Activated CD8-positive, alpha-beta T cell treated with anti-CD3 and anti-CD28 coated beads, Interleukin-2, amount 10 ng/mL, durations not matched to agents 7 days and 5 days (primary cell): ENCODE results near the gene KCNAB1. TPM values are rescaled to one million over a fixed set of nuclear protein-coding genes. Genes with fewer than 3 reads are reported as not detected.
"Not testable (repeated sequence)": the region's sequence is repeated elsewhere in the genome, so short reads cannot be mapped to it uniquely, and the experiment has no call there.

Experiments used
- ATAC-seq: fragments of 150-1000 bp; cut with Tn5 transposase; one replicate; pipeline ENCODE4 v1.10.0; 2021; ENCODE audit warnings: moderate library complexity
- CTCF ChIA-PET: fragments of 350-600 bp; sonication (Branson Sonifier 250); formaldehyde crosslinking; loops from one replicate; lab custom pipeline; 2021; ENCODE audit warnings: antibody characterized with exemption; lab: Charles Lee
- POLR2A ChIA-PET: fragments of 350-600 bp; sonication (Branson Sonifier 250); formaldehyde crosslinking; loops from one replicate; lab custom pipeline; 2021; ENCODE audit warnings: antibody characterized with exemption; lab: Charles Lee
- DNase-seq: peaks from one replicate; pipeline ENCODE4 v3.0.0-alpha.2; 2020
- H3K27ac Mint-ChIP-seq: one replicate; pipeline ENCODE4 v1.8.0; 2021; ENCODE audit warnings: mild to moderate bottlenecking, mixed read lengths
- H3K27me3 Mint-ChIP-seq: one replicate; pipeline ENCODE4 v1.8.0; 2021; ENCODE audit warnings: low read depth, mixed read lengths
- H3K36me3 Mint-ChIP-seq: one replicate; pipeline ENCODE4 v1.8.0; 2021; ENCODE audit warnings: low read depth, mixed read lengths
- H3K4me1 Mint-ChIP-seq: one replicate; pipeline ENCODE4 v1.8.0; 2021; ENCODE audit warnings: low read depth, mixed read lengths
- H3K4me3 Mint-ChIP-seq: one replicate; pipeline ENCODE4 v1.8.0; 2021; ENCODE audit warnings: mild to moderate bottlenecking, mixed read lengths
- H3K9me3 Mint-ChIP-seq: one replicate; pipeline ENCODE4 v1.8.0; 2022; ENCODE audit warnings: mixed read lengths; ENCODE audit not compliant: insufficient read depth
- total RNA-seq, 2 experiments: library from RNA; stranded (reverse); gene quantifications; one replicate each; pipeline ENCODE4 v1.2.3, GENCODE V29; 2021

KCNAB1 gene
- total RNA-seq, 2 experiments from 2014 or later = 0.08 TPM; not detected in 1

- Mint-ChIP-seq H3K4me3 (no peak overlapping the region), H3K27ac (no peak overlapping the region), H3K9me3 (no peaks in the 10 kb centered on the region), H3K27me3 (peaks cover 12% of the 10 kb centered on the region), H3K36me3 (no peaks in the 10 kb centered on the region), H3K4me1 (no peaks in the 10 kb centered on the region)
- ChIA-PET CTCF (no interaction called here), POLR2A (no interaction called here)
- ATAC-seq (no peak), DNase-seq (no peak)
Observed at GRCh38 chr3:156209631-156210335, 89.4 kb downstream of the KCNAB1 start.

GRCh38 chr3:156211583-156211982 is 91.2 kb downstream of the KCNAB1 start:
- Mint-ChIP-seq H3K36me3 (no peaks in the 10 kb centered on the region), H3K27me3 (peaks cover 19% of the 10 kb centered on the region), H3K27ac (no peak overlapping the region), H3K4me1 (no peaks in the 10 kb centered on the region), H3K4me3 (no peak overlapping the region), H3K9me3 (no peaks in the 10 kb centered on the region)
- CTCF ChIA-PET = no interaction called here
- POLR2A ChIA-PET = no interaction called here
- DNase-seq = no peak
- no peak for ATAC-seq

GRCh38 chr3:156214676-156215075 is 94.3 kb downstream of the KCNAB1 start:
- CTCF ChIA-PET = no interaction called here

GRCh38 chr3:156215751-156216150 is 95.4 kb downstream of the KCNAB1 start:
- ATAC-seq = no peak
- H3K27me3 Mint-ChIP-seq = peaks cover 13% of the 10 kb centered on the region
- no peaks in the 10 kb centered on the region for H3K36me3 Mint-ChIP-seq
- H3K9me3 Mint-ChIP-seq = no peaks in the 10 kb centered on the region
- no peak overlapping the region for H3K27ac Mint-ChIP-seq
- POLR2A ChIA-PET = no interaction called here
- no peaks in the 10 kb centered on the region for H3K4me1 Mint-ChIP-seq
- DNase-seq = no peak
- CTCF ChIA-PET = no interaction called here
- H3K4me3 Mint-ChIP-seq = no peak overlapping the region

More at GRCh38 chr3:156214676-156215075, 94.3 kb downstream of the KCNAB1 start:
- H3K9me3 Mint-ChIP-seq = no peaks in the 10 kb centered on the region
- no peaks in the 10 kb centered on the region for H3K4me1 Mint-ChIP-seq
- peaks cover 13% of the 10 kb centered on the region for H3K27me3 Mint-ChIP-seq
- no peak overlapping the region for H3K4me3 Mint-ChIP-seq
- POLR2A ChIA-PET = no interaction called here
- H3K36me3 Mint-ChIP-seq = no peaks in the 10 kb centered on the region
- no peak overlapping the region for H3K27ac Mint-ChIP-seq
- no peak for DNase-seq
- no peak for ATAC-seq

GRCh38 chr3:156216216-156216615 is 95.8 kb downstream of the KCNAB1 start:
- no peak overlapping the region for H3K4me3 Mint-ChIP-seq
- H3K9me3 Mint-ChIP-seq = no peaks in the 10 kb centered on the region
- no peaks in the 10 kb centered on the region for H3K4me1 Mint-ChIP-seq
- DNase-seq (no peak), ATAC-seq (no peak)
- H3K27ac Mint-ChIP-seq = no peak overlapping the region
- no peaks in the 10 kb centered on the region for H3K36me3 Mint-ChIP-seq
- CTCF ChIA-PET = no interaction called here
- POLR2A ChIA-PET = no interaction called here
- peaks cover 13% of the 10 kb centered on the region for H3K27me3 Mint-ChIP-seq

- H3K9me3 Mint-ChIP-seq = no peaks in the 10 kb centered on the region
- H3K4me3 Mint-ChIP-seq = no peak overlapping the region
- POLR2A ChIA-PET = no interaction called here
- peaks cover 13% of the 10 kb centered on the region for H3K27me3 Mint-ChIP-seq
- no peak for ATAC-seq
- H3K36me3 Mint-ChIP-seq = no peaks in the 10 kb centered on the region
- no peaks in the 10 kb centered on the region for H3K4me1 Mint-ChIP-seq
- H3K27ac Mint-ChIP-seq = no peak overlapping the region
- CTCF ChIA-PET = no interaction called here
- no peak for DNase-seq
Observed at GRCh38 chr3:156216852-156217251, 96.5 kb downstream of the KCNAB1 start.

GRCh38 chr3:156217674-156218352 is 97.4 kb downstream of the KCNAB1 start:
- Mint-ChIP-seq H3K27ac (no peak overlapping the region), H3K4me1 (no peaks in the 10 kb centered on the region), H3K27me3 (peaks cover 8% of the 10 kb centered on the region), H3K9me3 (no peaks in the 10 kb centered on the region), H3K4me3 (no peak overlapping the region), H3K36me3 (no peaks in the 10 kb centered on the region)
- ATAC-seq (no peak), DNase-seq (no peak)
- ChIA-PET CTCF (no interaction called here), POLR2A (no interaction called here)

- no peaks in the 10 kb centered on the region for H3K4me1 Mint-ChIP-seq
- peaks cover 6% of the 10 kb centered on the region for H3K27me3 Mint-ChIP-seq
- no peaks in the 10 kb centered on the region for H3K36me3 Mint-ChIP-seq
- H3K9me3 Mint-ChIP-seq = no peaks in the 10 kb centered on the region
- ATAC-seq (no peak), DNase-seq (no peak)
- ChIA-PET CTCF (no interaction called here), POLR2A (no interaction called here)
- no peak overlapping the region for H3K27ac Mint-ChIP-seq
- H3K4me3 Mint-ChIP-seq = no peak overlapping the region
Observed at GRCh38 chr3:156218353-156218744, 98.0 kb downstream of the KCNAB1 start.

- H3K9me3 Mint-ChIP-seq, H3K36me3 Mint-ChIP-seq, CTCF ChIA-PET, POLR2A ChIA-PET, H3K27me3 Mint-ChIP-seq, H3K4me1 Mint-ChIP-seq, H3K4me3 Mint-ChIP-seq, H3K27ac Mint-ChIP-seq, DNase-seq, ATAC-seq: not testable (repeated sequence)
Observed at GRCh38 chr3:156222381-156222780, 102.0 kb downstream of the KCNAB1 start.

- DNase-seq, H3K4me3 Mint-ChIP-seq, CTCF ChIA-PET, H3K9me3 Mint-ChIP-seq, POLR2A ChIA-PET, H3K27ac Mint-ChIP-seq, ATAC-seq, H3K4me1 Mint-ChIP-seq, H3K27me3 Mint-ChIP-seq, H3K36me3 Mint-ChIP-seq: not testable (repeated sequence)
Observed at GRCh38 chr3:156224046-156224445, 103.7 kb downstream of the KCNAB1 start.

- no peak for ATAC-seq
- H3K27ac Mint-ChIP-seq = no peak overlapping the region
- H3K4me1 Mint-ChIP-seq = no peaks in the 10 kb centered on the region
Observed at GRCh38 chr3:156226676-156227420, 106.5 kb downstream of the KCNAB1 start.

GRCh38 chr3:156227704-156228103 is 107.3 kb downstream of the KCNAB1 start:
- H3K36me3 Mint-ChIP-seq = no peaks in the 10 kb centered on the region
- DNase-seq (no peak), ATAC-seq (no peak)
- peaks cover 11% of the 10 kb centered on the region for H3K27me3 Mint-ChIP-seq
- H3K9me3 Mint-ChIP-seq = no peaks in the 10 kb centered on the region
- H3K4me3 Mint-ChIP-seq = no peak overlapping the region
- H3K27ac Mint-ChIP-seq = no peak overlapping the region
- H3K4me1 Mint-ChIP-seq = no peaks in the 10 kb centered on the region
- ChIA-PET CTCF (no interaction called here), POLR2A (no interaction called here)

More at GRCh38 chr3:156226676-156227420, 106.5 kb downstream of the KCNAB1 start:
- no peaks in the 10 kb centered on the region for H3K36me3 Mint-ChIP-seq
- H3K4me3 Mint-ChIP-seq = no peak overlapping the region
- no peak for DNase-seq
- POLR2A ChIA-PET = no interaction called here
- peaks cover 11% of the 10 kb centered on the region for H3K27me3 Mint-ChIP-seq
- no peaks in the 10 kb centered on the region for H3K9me3 Mint-ChIP-seq
- CTCF ChIA-PET = no interaction called here
